GM19324 (cell line): ENCODE results near the gene VPS13C.
"Not testable (repeated sequence)": the region's sequence is repeated elsewhere in the genome, so short reads cannot be mapped to it uniquely, and the experiment has no call there.

Experiments
- ATAC-seq: cut with Tn5 transposase; IDR thresholded peaks from one replicate; pipeline ENCODE4 v1.9.1; 2021; ENCODE audit warnings: mild to moderate bottlenecking, moderate library complexity; ENCODE audit not compliant: unreplicated experiment, low FRiP score

VPS13C gene

GRCh38 chr15:62050115-62050514 lies 10.1 kb downstream of the VPS13C start:
- no peak for ATAC-seq

- not testable (repeated sequence) for ATAC-seq
Observed at GRCh38 chr15:62048254-62048653, 12.0 kb downstream of the VPS13C start.

DNA sequence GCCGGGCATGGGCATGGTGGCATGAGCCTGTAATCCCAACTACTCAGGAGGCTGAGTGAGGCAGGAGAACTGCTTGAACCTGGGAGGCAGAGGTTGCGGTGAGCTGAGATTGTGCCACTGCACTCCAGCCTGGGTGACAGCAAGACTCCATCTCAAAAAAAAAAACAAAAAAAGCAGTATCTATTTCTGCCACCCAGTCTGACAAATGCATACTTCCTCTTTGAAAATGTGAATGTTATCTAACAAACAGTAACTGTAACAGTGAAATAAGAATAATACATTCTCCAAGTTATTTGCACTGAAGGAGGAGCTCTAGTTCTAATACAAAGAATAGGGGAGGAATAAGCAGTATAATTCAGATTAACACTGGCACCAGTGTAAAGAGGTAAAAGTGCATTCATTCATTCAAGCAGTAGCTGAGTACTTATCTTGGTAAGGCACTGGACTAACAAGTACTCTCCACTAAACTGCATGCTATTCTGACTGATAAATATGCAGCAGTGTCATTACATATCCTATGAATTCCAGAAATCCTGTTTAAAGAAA lies 12.9 kb downstream of the VPS13C start:
- ATAC-seq, result no peak

DNA sequence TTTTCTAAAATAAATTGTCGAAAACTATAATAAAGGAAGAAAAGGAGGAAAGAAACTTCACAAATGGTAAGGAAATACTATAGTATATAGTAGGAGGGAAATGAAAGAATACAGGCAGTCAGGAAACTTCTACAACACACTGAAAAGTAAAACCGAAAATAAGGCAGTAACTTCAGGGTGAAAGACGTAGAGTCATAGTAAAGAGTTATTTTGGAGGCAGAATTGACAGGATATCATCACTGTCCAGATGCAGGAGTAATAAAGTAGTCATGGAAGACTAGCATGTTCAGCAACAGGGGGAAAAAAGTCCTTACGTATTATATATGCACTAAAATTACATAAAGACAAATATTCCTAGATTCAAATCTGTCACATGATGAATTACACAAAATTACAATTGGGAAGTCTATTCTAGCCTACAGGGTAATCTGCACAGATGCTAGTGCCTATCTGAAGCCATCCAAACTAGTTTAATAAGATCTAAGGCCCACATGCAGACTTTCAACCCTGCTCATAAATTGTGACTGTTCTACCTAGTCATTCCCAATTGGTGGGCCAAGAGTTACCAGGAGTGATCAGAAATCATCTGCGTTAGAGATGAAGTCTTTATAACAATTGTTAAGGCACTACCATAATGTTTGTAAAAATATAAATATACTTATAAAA lies 14.0 kb downstream of the VPS13C start:
- ATAC-seq, result no peak

- ATAC-seq, result no peak
Observed at GRCh38 chr15:62035256-62035924, 24.9 kb downstream of the VPS13C start.

DNA sequence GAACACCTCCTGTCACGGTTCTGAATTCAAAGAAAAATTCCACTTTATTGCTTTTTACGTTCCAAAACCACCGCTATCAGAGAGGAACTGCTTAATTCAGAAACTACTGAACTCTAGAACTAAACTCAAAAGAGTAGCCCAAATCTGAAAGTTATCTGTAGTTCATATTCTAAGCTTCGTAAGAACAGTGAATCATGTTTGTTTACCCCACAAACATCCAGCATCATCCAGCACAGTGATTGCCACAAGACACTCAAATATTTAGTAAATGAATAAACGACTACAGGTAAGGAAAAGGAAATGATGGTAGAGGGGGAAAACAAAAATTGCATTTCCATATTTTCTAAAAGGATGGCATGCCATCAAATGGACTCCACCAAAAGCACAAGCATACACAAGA lies 32.3 kb downstream of the VPS13C start:
- ATAC-seq, result no peak

- ATAC-seq, result no peak
Observed at GRCh38 chr15:62027263-62027565, 33.0 kb downstream of the VPS13C start.

- ATAC-seq, result no peak
Observed at GRCh38 chr15:62026487-62027262, 33.6 kb downstream of the VPS13C start.

- ATAC-seq, result no peak
Observed at GRCh38 chr15:62021991-62022600, 38.2 kb downstream of the VPS13C start.

DNA sequence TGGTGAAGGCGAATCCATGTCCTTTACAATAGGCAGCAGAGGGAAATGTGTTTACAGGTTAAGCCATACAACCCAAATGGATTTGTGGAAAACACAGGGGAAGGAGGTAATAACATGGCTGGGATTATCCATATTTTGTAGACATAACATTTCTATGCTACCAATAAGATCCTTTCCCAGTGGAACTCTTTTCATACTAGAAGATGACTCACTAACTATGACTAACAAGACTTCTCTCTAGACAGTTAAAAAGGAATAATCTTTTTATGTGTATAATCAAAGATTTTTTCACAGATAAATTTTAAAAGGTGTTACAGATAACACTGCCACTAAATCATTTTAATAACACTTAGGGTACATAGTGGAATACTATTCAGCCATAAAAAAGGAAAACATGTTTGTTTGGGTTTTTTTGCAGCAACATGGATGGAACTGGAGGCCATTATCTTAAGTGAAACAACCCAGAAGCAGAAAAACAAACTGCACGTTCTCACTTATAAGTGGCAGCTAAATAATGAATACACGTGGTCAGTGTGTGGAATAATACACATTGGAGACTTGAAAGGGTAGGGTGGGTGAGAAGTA lies 39.6 kb downstream of the VPS13C start:
- no peak for ATAC-seq

DNA sequence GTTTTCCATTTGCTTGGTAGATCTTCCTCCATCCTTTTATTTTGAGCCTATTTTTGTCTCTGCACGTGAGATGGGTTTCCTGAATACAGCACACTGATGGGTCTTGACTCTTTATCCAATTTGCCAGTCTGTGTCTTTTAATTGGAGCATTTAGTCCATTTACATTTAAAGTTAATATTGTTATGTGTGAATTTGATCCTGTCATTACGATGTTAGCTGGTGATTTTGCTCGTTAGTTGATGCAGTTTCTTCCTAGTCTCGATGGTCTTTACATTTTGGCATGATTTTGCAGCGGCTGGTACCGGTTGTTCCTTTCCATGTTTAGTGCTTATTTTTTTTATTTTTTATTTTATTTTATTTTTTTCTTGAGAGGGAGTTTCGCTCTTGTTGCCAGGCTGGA lies 54.9 kb downstream of the VPS13C start:
- ATAC-seq, result not testable (repeated sequence)

GRCh38 chr15:61997786-61998185 lies 62.5 kb downstream of the VPS13C start:
- no peak for ATAC-seq

DNA sequence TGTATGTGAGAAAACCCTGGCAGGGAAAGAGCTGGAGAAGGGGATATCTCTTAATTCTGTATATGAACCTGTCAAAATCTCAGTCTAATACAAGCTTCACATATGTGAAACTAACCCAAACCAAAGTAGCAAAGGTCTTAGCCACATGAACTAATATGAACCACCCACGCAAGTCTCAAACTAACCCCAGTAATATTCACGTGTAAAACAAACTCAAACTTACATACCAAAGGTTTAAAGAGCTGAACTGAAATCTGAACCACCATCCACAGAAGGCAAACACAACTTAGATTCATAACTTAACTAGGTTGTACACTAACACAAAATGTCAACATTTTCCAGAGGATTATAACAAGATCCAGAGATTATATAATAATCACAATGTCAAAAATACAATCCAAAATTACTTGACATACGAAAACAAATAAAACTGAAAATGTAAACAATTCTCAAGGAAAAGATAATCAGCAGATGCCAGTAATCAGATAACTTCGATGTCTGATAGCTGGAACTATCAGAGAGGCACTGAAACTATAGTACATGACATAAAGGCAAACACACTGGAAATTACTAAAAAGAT lies 64.1 kb downstream of the VPS13C start:
- no peak for ATAC-seq

GRCh38 chr15:61994216-61994615 lies 66.0 kb downstream of the VPS13C start:
- no peak for ATAC-seq

DNA sequence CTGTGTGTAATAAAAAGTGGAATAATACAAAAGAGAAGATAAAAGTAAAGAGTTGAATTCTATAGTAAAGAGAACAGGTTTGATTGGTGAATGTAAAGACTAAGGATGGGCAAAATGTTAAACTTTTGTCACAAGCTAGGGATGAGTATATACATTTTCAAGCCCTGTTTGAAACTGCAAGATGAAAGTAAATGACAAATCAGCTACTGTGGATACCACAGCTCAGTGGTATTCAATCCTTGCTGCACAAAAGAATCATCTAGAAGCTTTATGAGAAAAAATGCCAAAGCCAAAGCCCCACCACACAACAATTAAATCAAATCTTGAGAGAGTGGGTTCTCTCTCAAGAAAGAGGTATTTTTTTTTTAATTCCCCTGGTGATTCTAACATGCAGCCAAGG lies 67.7 kb downstream of the VPS13C start:
- ATAC-seq, result no peak

DNA sequence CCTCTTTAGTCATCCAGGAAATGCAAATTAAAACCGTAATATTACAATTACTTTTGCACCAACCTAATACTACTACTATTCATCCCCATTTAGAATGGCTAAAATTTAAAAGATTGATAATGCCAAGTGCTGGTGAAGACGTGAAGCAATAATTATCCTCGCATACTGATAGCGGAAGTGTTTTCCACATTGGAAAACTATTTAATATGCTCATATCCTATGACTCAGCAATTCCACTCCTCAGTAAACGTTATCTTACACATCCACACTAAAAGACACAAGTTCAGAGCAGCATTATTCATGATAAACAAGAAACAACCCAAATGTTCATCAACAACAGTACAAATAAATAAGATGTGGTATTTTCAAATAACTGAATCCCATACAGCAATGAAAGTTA lies 70.6 kb downstream of the VPS13C start:
- ATAC-seq, result no peak

DNA sequence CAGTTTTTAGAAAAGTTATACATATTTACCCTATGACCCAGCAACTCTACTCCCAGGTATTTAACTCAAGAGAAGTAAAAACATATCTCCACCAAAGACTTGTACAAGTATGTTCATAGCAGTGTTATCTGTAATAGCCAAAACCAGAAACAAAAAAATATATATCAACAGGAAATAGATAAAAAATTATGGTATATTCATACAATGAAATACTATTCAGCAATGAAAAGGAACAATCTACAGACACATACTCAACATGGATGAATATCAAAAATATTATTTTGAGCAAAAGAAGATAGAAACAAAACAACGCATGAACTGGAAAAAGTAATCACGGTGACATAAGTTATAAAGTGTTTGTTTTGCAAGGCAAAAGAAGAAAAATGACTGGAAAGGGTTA lies 72.4 kb downstream of the VPS13C start:
- ATAC-seq, result no peak

- no peak for ATAC-seq
Observed at GRCh38 chr15:61983081-61983480, 77.2 kb downstream of the VPS13C start.

DNA sequence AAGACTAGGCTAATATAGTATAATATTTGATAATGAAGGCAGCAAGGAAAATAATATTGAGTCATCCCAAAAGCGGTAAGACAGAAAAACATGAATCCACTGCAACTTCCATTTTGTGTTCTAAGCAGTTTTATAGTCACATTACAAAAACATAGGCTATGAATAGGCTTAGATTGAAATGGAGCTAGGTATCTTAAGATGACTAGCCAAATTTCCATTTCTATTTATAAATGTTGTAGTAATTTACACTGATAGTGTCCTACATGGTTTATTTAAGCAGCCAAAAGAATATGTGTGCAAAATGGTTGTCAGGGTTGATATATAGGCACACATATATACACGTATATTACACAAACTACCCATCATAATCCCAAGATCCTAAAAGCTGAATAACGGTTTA lies 82.0 kb downstream of the VPS13C start:
- no peak for ATAC-seq

DNA sequence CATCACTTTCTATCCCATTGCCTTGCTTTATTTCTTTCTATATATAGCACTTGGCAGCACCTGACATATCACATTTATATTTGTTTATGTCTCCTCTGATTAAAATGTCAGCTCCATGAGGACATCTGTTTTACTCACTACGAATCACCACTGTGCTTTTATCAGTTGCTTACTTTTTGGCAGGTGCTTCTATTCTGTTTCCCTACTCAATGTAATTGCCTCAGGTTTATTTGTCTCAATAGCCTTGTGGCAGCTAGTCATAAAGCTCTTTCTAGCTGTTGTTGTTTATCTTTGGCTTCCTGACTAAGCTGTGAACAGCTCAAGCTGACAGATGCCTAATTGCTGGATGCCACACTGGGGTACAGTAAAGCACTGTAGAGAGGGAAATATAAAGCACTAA lies 85.5 kb downstream of the VPS13C start:
- no peak for ATAC-seq
